GM23248 (cell line): ENCODE results near the gene DNAJC10.

Source experiments
- EZH2 ChIP-seq: fragments of 200-600 bp; sonication (generic); IDR thresholded peaks from 2 replicates; pipeline ENCODE4 v1.6.1; 2018; ENCODE audit warnings: antibody characterized with exemption, mild to moderate bottlenecking; ENCODE audit not compliant: insufficient read depth, poor library complexity, severe bottlenecking
- EZH2phosphoT487 ChIP-seq: fragments of 200-600 bp; sonication (generic); IDR thresholded peaks from 2 replicates; pipeline ENCODE4 v1.6.1; 2018; ENCODE audit warnings: antibody characterized with exemption, moderate library complexity, mild to moderate bottlenecking, low read depth; ENCODE audit not compliant: insufficient read depth

DNA sequence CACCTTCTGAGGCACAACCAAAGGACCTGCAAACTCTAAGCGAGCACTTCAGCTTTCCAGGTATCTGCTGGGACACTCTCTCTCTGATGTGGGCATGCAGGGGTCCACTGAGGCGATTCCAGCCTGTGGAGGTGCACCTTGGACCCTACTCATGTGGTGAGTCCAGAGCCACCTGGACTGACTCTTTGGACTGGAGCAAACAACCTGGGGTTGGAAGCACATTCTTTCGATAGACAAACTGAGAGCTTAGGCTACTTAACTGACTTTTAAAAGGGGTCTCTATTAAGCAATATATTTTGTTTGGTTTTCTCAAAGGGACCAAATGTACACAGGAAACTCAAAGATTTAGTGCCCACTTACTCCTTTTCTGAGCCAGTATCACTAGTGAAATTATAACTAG, 98.7 kb downstream of the DNAJC10 start:
- TF ChIP-seq EZH2phosphoT487 (no peak), EZH2 (no peak)
